Measurements from ENCODE around the gene ZBED6.

Gene ZBED6

DNA sequence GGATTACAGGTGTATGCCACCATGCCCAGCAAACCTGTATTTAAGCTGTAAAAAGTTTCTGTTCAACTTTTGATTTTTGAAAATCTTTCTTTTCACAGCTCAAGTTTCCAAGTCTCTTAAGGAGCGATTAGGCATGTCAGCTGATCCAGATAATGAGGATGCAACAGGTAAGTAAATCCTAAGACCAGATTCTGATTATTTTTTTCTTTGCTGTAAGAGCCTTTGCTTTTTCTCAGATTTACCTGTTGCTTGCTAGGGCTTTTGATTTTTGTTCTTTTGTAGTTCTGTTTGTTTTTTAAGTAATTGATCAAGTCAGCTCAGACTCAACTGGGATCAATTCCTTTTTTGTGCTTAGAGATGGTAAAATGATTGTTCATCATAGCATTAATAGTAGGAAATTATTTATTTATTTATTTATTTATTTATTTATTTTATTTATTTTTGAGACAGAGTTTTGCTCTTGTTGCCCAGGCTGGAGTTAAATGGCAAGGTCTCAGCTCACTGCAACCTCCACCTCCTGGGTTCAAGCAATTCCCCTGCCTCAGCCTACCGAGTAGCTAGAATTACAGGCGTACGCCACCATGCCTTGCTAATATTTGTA is 44.9 kb downstream of the ZBED6 start:
- no peak for DNase-seq (ENCODE audit: low read depth)

DNA sequence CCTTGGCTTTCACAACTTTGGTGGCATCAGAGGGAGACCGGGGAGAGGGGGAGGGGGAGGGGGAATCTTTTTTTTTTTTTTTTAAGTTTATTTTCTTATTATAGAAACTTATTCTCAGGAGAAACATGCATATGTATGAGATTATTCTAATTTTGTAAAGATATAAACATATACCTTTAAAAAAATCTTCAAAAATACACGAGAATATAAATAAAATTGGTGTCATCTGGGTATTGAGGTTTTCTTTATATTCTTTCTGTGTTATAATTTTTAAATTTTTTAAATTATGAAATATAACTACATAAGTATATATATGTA is 47.1 kb downstream of the ZBED6 start:
- DNase-seq (ENCODE audit: low read depth), result no peak

DNA sequence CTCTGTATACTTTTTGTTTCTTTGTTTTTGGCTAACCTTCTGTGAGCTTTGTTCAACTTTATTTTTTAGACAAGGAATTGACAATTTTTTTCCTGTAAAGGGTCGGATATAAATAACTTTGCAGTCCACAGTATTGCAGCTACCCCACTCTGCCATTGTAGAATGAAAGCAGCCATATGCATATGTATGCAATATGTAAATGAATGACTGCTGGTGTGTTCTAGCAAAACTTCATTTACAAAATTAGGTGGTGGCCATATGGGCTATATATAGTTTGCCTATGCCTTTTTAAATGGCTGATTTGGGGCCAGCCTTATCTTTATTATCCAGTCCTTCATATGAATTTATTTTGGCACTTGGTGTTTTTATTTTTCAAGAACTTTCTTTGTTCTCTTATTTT is 48.0 kb downstream of the ZBED6 start:
- no peak for DNase-seq (ENCODE audit: low read depth)
